HG03280 (cell line): ENCODE data around the gene FCGR3B.
A peak's percentile ranks its signal among the peaks of the same experiment; 100 is the strongest.
"Not testable (repeated sequence)": the region's sequence is repeated elsewhere in the genome, so short reads cannot be mapped to it uniquely, and the experiment has no call there.

Experiments used
- ATAC-seq: cut with Tn5 transposase; IDR thresholded peaks from one replicate; pipeline ENCODE4 v1.9.1; 2021; ENCODE audit warnings: mild to moderate bottlenecking, moderate library complexity; ENCODE audit not compliant: unreplicated experiment

Gene FCGR3B

DNA sequence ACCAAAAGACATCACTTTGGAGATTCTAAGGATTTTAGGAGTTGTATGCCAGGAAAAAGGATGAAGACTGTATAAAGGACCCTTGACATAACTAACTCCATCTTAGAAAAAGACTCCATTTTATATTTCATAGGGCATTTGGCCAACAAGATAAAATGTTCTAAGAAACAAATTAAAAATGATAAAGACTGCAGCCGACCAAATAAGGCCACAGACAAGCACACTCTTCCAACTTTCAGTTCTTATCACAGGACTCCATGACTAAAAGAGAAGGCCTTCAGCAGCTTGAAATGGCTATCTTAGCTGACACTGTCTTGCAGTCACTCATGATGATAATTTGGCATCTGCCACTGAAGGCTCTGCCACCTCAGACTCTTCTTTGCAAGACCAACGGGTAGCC, 8.2 kb upstream of the FCGR3B start:
- ATAC-seq = not testable (repeated sequence)

DNA sequence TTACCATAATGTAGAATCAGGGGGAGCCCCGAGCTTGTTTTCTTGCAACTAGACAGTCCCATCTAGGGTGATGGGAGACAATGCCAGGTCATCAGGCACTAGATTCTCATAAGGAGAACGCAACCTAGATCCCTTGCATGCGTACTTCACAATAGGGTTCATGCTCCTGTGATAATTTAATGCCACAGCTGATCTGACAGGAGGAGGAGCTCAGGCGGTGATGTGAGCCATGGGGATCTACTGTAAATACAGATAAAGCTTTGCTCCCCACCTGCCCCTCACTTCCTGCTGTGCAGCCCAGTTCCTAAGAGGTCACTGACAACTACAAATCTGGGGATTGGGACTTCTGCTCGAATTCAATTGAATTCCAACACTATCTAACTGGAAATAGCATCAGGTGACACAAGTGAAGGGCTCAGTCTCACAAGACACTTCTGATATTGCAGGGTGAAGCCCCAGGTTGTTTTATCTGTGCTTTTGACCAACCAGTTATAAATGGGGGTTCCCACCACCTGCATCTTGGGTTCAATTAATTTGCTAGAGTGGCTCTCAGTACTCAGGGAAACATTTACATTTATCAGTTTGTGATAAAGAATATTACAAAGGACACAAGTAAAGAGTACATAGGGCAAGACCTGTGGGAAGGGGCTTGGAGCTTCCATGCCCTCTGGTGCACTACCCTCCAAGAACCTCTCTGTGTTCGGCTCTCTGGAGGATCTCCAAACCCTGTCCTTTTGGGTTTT, 7.4 kb upstream of the FCGR3B start:
- not testable (repeated sequence) for ATAC-seq

DNA sequence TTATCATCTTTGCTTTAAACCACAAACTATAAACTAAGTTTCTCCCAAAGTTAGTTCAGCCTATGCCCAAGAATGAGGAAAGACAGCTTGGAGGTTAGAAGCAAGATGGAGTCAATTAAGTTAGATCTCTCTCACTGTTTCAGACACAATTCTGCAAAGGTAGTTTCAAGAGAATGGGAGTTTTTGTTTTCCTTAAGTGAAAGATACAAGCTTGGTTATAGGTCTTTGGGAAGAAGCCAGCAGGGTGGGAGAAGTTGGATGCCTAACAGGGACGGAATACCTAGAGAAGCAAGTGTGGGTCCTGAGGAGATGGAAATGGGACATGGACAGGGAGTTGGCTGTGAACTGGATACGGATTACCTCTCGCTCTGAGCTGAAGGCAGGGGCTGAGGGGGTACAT, 6.0 kb upstream of the FCGR3B start:
- ATAC-seq = not testable (repeated sequence)

DNA sequence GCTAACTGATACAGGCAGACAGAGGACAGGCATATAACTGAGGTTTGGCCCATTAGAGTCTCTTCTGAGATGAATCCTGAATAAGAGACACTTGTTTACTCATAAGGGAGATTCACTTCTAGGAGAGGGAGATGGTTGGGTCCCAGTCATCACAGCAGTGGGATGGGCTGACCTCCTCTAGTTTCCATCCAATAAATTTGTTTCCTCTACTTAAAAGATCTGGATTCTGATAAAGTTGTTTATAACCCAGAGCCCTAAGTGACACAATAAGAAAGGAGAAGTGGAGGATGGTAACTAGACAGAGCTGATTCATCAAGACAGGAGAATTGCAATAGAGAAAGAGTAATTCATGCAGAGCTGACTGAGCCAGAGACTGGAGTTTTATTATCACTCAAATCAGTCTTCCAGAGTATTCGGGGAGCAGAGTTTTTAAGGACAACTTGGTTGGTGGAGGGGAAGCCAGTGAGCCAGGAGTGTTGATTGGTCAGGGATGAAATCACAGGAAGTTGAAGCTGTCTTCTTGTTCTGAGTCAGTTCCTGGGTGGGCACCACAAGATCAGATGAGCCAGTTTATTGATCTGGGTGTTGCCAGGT, 5.3 kb upstream of the FCGR3B start:
- ATAC-seq = not testable (repeated sequence)

DNA sequence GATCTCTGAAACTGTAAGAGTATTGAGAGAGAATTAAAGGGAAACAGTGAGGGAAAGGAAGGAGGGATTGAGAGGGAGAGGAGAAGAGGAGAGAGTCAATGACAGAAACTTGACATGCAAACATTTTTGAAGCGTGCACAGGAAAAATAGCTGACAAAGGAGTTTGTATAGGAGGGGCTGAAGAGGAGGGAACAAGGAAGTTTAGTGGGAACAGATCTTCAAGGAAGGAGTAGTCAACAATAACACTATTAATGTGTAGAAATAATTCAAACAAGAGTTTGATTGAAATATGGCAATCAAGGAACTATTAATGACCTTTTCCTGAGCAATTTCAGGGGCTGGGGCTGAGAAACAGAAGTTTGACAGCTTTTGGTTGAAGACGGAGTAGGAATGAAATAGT, 4.0 kb upstream of the FCGR3B start:
- ATAC-seq = not testable (repeated sequence)

DNA sequence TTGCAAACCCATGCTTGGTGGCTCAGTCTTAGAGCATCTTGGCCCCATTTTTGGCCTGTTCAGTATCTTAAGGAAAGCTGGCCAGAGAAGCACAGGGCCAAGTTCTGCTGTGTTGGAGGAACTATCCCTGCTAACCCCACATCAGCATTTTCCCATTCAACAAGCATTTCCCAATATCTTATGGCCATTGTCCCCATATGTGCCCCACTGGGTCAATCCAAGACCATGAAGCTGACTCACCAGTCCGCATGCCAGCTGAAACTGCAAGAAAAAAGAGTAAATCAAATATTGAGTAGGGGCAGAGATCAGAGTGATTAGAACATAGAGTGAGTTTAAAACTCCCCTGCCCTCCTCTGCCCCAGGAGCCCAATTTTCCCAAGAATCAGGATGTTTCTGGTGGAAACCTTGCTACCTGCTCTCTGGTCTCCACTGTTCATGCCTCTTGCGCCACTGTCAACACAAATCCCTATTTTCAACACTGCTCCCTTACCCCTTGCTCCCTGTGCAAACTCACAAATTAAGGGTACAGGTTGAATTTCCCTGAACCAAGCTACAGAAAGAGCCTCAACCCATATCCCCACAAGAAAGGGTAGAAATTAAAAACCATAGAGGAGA, 741 bp downstream of the FCGR3B start:
- not testable (repeated sequence) for ATAC-seq

DNA sequence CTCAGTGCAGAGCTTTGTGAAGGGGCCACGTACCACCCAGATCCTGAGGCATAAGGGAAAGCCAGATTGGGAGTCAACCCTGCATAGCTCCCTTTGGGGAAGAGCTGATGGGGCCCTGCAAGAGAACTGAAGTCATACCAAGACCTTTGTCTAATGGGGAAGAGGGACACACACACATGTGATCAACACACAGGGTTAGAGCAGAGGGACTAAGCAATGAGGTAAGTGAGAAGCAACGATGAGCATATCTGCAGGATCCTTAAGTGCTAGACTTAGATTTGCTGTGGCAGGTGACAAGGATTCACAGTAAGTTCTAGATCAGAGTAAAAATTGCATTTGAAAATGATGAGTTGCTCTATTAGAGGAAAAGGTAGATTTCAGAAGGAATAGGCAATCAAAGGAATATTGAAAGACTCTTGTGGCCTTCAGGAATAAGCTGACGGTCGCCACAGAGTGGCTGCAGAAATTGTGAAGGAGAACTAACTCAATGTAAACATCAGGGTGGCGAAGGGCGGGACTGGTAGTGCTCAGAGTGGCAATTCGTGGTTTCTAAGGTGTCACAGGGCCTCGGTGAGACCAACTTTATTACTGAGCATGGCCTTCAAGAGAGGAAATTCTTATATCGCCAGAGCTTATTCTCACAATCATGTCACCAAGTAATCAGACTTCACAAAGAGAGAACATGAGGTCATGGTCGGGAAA, 4.4 kb downstream of the FCGR3B start:
- ATAC-seq = not testable (repeated sequence)

DNA sequence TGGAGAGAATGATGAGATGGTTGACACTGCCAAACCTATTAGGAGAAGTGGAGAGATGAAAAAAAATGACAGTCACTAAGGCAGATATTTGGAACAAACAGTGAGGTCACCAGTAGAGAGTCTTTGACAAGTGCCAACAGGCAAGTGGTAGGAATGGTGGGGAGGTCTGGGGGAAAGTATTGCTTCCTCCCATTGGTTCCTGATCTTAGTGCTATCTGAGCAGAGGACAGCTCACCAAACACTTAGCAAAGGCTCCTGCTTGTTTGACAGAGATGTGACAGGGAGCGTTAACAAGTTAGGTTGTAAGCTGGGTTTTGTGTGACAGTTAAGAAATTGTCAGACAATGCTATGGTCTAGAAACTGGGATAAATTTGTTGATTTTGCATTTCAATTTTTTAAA, 6.4 kb downstream of the FCGR3B start:
- ATAC-seq = not testable (repeated sequence)

DNA sequence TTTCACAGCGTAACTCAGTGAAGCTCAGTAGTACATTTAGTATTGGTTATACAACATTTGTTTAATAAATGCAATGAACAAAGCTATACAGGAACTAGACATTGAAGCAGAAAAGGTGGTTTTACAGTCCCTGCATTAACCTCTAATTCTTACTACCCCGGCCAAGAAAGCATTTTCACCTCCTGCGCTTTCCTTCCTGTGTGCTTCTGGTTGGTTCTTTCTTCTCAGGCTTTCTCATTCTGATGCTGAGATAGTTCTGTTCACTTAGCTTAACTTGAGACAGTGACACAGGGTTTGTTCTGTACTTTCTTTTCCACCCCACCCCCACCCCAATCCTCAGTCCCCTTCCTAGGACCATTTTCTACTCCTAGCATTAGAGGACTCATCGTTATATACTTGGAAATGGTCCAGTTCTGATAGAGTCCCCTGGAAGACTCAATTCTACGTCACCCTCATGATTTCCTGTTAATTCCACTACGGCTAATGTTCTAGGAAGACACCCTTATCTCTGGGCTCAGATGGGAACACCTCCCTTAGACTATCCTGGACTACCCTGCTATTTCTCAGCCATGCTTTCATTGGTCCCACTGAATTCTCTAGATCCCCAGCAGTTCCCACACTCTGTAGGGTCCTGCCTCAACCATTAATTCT, 7.5 kb downstream of the FCGR3B start:
- not testable (repeated sequence) for ATAC-seq

DNA sequence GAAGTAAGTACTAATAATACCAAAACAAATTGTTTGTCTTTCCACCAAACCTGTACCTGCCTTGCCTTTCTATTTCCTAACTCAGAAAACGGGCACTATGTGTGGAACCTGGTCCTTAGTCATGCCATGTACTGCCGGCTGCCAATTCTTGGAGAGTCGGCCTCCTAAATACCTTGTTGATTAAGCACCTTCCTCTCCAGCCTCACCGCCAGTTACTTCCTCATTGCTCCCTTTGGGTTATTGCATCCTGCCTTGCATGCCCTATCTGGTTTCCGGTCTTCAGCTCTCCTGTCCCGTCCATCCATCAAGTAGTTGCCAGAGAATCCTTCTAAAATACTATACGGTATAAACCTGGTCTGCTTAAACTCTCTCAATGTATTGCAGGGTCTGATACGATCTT, 8.9 kb downstream of the FCGR3B start:
- ATAC-seq = peak; percentile 27

DNA sequence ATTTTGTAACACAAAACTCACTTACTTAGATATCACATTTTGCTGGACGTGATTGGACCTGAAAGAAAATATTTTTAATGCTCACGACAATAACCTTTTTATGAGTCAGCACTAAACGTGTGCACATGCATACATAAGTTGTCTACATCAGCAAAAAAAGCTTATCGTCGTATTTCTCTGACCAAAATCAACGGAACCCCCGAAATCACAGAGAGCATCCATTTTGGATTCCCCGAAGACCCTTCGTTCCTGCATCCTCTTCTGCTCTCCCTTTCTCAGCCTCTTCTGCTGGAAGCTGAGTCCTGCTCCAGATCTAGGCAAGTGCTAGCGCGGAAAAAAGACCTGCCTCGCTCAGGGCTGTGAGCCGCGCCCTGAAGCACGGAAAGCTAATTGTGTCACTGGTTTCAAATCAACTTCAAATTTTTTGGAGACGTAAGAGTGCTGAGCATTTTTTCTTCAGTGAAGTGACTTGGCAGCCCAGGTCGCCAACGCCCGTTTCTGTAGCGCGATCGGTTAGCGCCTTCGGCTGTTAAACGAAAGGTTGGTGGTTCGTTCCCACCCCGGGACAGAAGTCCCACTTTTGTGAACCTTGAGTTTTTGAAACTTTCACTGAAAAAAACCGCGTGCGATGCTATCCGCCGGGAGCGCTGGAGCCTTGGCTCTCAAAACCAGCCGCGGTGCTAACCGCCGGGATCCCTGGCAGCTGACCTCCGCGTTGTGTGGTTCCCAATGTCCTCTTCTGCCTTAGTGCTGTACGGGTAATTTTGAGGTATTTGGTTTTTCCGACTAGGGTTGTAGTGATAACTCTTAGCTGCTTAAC, 9.6 kb downstream of the FCGR3B start:
- ATAC-seq = peak; percentile 46

DNA sequence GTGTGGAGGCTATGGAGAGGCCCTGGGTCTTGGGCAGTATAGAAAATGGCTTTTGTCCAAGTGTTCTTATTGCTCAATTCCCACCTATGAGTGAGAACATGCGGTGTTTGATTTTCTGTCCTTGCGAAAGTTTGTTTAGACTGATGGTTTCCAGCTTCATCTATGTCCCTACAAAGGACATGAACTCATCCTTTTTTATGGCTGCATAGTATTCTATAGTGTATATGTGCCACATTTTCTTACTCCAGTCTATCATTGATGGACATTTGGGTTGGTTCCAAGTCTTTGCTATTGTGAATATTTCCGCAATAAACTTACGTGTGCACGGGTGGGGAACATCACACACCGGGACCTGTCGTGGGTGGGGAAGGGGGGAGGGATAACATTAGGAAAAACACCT, 10.6 kb downstream of the FCGR3B start:
- ATAC-seq = not testable (repeated sequence)

DNA sequence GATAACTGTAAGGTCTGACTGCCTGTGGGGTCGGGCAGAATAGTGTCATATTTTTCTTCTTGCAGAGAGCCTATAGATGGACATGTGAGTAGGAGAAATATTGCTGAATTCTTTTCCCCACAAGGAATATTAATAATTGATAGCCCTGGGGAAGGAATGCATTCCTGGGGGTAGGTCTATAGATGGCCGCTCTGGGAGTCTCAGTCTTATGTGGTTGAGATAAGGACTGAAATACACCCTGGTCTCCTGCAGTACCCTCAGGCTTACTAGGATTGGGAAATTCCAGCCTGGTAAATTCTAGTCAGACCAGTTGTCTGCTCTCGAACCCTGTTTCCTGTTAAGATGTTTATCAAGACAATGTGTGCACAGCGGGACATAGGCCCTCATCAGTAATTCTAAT, 12.5 kb downstream of the FCGR3B start:
- not testable (repeated sequence) for ATAC-seq

DNA sequence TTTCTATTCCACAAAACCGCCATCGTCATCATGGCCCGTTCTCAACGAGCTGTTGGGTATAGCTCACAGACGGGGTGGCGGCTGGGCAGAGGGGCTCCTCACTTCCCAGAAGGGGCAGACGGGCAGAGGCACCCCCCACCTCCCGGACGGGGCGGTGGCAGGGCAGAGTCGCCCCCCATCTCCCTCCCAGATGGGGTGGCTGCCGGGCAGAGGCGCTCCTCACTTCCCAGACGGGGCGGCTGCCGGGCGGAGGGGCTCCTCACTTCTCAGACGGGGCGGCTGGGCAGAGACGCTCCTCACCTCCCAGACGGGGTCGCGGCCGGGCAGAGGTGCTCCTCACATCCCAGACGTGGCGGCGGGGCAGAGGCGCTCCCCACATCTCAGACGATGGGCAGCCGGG, 14.6 kb downstream of the FCGR3B start:
- ATAC-seq = not testable (repeated sequence)

DNA sequence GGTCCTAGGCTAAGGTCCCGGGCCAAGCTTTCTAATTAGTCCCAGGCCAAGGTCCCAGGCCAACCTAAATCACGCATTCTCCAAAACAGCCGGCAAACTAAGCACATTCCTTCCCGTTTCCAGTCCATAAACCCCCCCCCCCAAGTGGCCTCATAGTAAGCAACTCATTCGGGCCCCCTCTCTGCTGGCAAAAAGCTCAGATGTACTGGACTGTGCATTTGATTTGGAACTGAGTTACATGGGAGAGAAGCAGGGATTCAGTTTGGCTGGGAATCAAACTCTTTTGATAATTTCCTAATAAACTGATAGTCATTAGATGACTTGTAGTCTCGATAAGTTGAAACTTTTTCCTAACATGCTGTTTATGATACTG, 17.8 kb downstream of the FCGR3B start:
- not testable (repeated sequence) for ATAC-seq

DNA sequence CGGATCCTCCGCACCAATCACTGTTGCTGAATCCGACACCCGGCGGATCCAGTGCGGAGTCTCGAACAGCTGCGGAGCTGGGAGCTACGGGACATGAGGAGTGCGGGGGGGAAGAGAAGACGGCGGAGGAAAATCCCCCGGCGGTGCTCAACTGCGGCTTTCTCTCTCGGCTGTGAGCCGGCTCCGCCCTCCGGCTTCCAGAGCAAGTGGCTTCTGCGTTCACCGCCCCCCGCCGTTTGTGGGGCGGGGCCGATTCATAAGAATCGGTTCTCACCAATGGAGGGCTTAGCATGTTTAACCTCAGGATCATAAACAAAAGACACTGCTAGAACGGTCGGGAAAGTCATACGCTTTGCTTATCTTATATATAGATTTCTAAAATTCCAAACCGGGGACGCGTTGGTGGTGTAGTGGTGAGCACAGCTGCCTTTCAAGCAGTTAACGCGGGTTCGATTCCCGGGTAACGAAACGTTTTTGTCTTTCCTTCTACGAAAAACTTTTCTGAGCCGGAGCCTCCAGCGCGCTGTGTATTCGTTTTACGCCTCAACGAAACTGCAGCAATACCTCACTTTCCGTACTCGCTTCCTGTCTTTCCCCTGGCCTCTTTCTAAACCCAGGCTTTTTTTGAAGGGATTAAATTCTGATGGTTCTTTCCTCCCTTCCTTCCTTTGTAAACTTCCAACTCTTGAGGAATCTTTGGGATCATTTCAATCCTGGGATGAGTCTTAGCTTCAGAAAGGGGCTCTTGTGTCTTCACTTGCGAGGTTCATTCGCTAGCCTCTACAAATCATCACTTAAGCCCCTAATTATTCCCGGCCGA, 18.4 kb downstream of the FCGR3B start:
- ATAC-seq = peak; percentile 89

DNA sequence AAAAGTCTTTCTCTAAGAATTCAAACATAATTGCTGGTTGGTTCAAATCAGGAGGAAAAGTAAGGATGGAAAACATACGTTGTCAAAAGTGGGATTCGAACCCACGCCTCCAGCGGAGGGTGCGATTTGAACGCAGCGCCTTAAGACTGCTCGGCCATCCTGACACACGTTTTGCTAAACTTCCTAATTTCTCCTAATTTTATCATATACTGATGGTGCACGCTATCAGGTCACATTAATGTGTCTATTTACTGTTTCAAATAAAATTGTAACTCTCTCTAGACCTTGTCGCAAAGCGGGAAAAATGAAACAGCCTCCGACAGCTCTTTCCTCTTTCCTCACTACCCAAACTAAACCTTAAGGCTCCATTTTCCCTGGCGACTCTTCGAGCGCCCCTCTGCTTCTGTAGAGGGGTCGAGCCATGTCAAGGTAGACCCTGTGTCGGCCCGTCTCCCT, 19.1 kb downstream of the FCGR3B start:
- not testable (repeated sequence) for ATAC-seq

DNA sequence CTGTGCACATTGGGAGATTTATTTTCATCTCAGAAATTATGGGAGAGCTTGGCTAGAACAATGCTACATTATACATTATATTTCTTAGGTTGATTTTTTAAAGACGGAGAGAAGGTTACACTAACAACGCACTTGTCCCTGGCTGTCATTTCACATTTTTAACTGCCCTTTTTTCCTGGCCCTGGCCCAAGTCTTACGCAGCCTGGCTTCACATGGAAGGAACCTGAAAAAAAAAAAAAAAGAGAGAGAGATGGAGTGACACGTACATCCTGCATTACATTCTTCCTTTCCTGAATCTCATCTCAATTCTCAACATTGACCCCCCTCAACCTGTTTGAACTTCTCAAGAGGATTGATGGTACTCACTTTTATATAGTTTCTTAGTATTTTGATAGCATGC, 20.8 kb downstream of the FCGR3B start:
- not testable (repeated sequence) for ATAC-seq
